Measurements from ENCODE around the gene SCAPER. TPM values are rescaled to one million over a fixed set of nuclear protein-coding genes. Genes with fewer than 3 reads are reported as not detected.

SCAPER gene
- total and polyA plus RNA-seq, 4 donors, result 3.3 to 18.0 (median 9.9) TPM

DNA sequence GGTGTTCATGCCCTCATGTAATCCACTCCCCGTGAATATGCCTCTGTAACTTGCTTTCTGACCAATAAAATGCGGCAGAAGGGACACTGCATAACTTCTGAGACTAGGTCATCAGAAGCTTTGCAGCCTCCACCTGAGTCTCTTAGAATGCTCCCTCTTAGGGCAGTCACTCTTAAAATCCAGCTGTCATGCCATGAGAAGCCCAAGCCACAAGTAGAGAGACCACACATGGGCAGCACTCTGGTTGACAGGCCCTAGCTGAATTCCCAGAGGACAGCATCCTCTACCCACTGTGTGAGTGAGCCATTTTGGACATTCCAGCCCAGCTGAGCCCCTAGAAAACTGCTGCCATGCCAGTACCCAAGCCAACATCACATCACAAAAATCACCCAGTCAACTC lies 41.4 kb downstream of the SCAPER start:
- Histone ChIP-seq H3K9me3 (ENCODE audit: control insufficient read depth in 4 of 4, low read length in 3 of 4) (no peaks in the 10 kb centered on the region), H3K9ac (ENCODE audit: low read depth in 1 of 2, low read length in 2 of 2) (no peak overlapping the region), H3K36me3 (ENCODE audit: control insufficient read depth in 4 of 4, insufficient read depth in 3 of 4, low read depth in 1 of 4, low read length in 3 of 4) (no peaks in the 10 kb centered on the region), H3K4me1 (ENCODE audit: control insufficient read depth in 4 of 4, insufficient read depth in 4 of 4, low read length in 3 of 4) (no peaks in the 10 kb centered on the region), H3K27me3 (ENCODE audit: control insufficient read depth in 4 of 4, insufficient read depth in 4 of 4, low read length in 3 of 4) (no peaks in the 10 kb centered on the region), H3K4me3 (ENCODE audit: low read depth in 1 of 3, low read length in 3 of 3) (no peak overlapping the region), H3K27ac (ENCODE audit: low read depth in 1 of 2, low read length in 2 of 2) (no peak overlapping the region)
- TF ChIP-seq, protein P1, sequence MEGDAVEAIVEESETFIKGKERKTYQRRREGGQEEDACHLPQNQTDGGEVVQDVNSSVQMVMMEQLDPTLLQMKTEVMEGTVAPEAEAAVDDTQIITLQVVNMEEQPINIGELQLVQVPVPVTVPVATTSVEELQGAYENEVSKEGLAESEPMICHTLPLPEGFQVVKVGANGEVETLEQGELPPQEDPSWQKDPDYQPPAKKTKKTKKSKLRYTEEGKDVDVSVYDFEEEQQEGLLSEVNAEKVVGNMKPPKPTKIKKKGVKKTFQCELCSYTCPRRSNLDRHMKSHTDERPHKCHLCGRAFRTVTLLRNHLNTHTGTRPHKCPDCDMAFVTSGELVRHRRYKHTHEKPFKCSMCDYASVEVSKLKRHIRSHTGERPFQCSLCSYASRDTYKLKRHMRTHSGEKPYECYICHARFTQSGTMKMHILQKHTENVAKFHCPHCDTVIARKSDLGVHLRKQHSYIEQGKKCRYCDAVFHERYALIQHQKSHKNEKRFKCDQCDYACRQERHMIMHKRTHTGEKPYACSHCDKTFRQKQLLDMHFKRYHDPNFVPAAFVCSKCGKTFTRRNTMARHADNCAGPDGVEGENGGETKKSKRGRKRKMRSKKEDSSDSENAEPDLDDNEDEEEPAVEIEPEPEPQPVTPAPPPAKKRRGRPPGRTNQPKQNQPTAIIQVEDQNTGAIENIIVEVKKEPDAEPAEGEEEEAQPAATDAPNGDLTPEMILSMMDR (IDR thresholded peaks at IDR 0.05; ENCODE audit: low read depth, low read length, missing input control), result no peak
- TF ChIP-seq HNF4G (IDR thresholded peaks at IDR 0.05) (no peak), NR2F2 (IDR thresholded peaks at IDR 0.05) (no peak), RXRA (IDR thresholded peaks at IDR 0.05) (no peak), JUND (IDR thresholded peaks at IDR 0.05) (no peak), FOXA2 (IDR thresholded peaks at IDR 0.05) (no peak), HNF4A (conservative IDR thresholded peaks at IDR 0.05) (no peak), SP1 (IDR thresholded peaks at IDR 0.05) (no peak), FOXA1 (IDR thresholded peaks at IDR 0.05) (no peak), GABPA (IDR thresholded peaks at IDR 0.05 in 1 of 2, conservative IDR thresholded peaks at IDR 0.05 in 1 of 2) (no peak), TAF1 (conservative IDR thresholded peaks at IDR 0.05) (no peak), RAD21 (IDR thresholded peaks at IDR 0.05) (no peak), EGR1 (IDR thresholded peaks at IDR 0.05; ENCODE audit: low read depth in 2 of 2) (no peak), YY1 (IDR thresholded peaks at IDR 0.05) (no peak)
- TF ChIP-seq, protein P2, sequence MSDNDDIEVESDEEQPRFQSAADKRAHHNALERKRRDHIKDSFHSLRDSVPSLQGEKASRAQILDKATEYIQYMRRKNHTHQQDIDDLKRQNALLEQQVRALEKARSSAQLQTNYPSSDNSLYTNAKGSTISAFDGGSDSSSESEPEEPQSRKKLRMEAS (IDR thresholded peaks at IDR 0.05), result no peak
- TF ChIP-seq, protein P3, sequence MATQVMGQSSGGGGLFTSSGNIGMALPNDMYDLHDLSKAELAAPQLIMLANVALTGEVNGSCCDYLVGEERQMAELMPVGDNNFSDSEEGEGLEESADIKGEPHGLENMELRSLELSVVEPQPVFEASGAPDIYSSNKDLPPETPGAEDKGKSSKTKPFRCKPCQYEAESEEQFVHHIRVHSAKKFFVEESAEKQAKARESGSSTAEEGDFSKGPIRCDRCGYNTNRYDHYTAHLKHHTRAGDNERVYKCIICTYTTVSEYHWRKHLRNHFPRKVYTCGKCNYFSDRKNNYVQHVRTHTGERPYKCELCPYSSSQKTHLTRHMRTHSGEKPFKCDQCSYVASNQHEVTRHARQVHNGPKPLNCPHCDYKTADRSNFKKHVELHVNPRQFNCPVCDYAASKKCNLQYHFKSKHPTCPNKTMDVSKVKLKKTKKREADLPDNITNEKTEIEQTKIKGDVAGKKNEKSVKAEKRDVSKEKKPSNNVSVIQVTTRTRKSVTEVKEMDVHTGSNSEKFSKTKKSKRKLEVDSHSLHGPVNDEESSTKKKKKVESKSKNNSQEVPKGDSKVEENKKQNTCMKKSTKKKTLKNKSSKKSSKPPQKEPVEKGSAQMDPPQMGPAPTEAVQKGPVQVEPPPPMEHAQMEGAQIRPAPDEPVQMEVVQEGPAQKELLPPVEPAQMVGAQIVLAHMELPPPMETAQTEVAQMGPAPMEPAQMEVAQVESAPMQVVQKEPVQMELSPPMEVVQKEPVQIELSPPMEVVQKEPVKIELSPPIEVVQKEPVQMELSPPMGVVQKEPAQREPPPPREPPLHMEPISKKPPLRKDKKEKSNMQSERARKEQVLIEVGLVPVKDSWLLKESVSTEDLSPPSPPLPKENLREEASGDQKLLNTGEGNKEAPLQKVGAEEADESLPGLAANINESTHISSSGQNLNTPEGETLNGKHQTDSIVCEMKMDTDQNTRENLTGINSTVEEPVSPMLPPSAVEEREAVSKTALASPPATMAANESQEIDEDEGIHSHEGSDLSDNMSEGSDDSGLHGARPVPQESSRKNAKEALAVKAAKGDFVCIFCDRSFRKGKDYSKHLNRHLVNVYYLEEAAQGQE (IDR thresholded peaks at IDR 0.05), result no peak
- TF ChIP-seq, protein P4, sequence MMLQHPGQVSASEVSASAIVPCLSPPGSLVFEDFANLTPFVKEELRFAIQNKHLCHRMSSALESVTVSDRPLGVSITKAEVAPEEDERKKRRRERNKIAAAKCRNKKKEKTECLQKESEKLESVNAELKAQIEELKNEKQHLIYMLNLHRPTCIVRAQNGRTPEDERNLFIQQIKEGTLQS (IDR thresholded peaks at IDR 0.05), result no peak
- TF ChIP-seq, protein P5, sequence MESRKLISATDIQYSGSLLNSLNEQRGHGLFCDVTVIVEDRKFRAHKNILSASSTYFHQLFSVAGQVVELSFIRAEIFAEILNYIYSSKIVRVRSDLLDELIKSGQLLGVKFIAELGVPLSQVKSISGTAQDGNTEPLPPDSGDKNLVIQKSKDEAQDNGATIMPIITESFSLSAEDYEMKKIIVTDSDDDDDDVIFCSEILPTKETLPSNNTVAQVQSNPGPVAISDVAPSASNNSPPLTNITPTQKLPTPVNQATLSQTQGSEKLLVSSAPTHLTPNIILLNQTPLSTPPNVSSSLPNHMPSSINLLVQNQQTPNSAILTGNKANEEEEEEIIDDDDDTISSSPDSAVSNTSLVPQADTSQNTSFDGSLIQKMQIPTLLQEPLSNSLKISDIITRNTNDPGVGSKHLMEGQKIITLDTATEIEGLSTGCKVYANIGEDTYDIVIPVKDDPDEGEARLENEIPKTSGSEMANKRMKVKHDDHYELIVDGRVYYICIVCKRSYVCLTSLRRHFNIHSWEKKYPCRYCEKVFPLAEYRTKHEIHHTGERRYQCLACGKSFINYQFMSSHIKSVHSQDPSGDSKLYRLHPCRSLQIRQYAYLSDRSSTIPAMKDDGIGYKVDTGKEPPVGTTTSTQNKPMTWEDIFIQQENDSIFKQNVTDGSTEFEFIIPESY (IDR thresholded peaks at IDR 0.05), result no peak
- 95% methylated on average over 2 of the region's 2 CpGs for WGBS
- DNase-seq (ENCODE audit: low spot score), result no peak
